GM23338 (cell line): ENCODE results near the gene BCAS1. TPM values are rescaled to one million over a fixed set of nuclear protein-coding genes. Genes with fewer than 3 reads are reported as not detected.

ENCODE experiments used
- ATAC-seq: fragments of 200-7000 bp; cut with Tn5 transposase; 3 replicates; pipeline ENCODE4 v1.9.1; 2020
- DNase-seq: peaks from one replicate; pipeline ENCODE4 v3.0.0-alpha.2; 2015; ENCODE audit warnings: low spot score
- H2AFZ ChIP-seq: fragments of 200-600 bp; sonication (generic); 2 replicates; pipeline ENCODE4 v1.8.0; 2016; ENCODE audit warnings: antibody characterized with exemption, mild to moderate bottlenecking, moderate library complexity
- H3F3A ChIP-seq: fragments of 200-600 bp; sonication (generic); replicated peaks from 2 replicates; pipeline ENCODE4 v1.8.0; 2017; ENCODE audit warnings: antibody characterized with exemption, mixed run types, low read depth
- H3K27ac ChIP-seq: fragments of 200-600 bp; sonication (generic); 2 replicates; pipeline ENCODE4 v1.6.1; 2016; ENCODE audit warnings: low read depth
- H3K27me3 ChIP-seq: fragments of 200-600 bp; sonication (generic); 2 replicates; pipeline ENCODE4 v1.8.0; 2016; ENCODE audit warnings: mild to moderate bottlenecking, mixed run types, moderate library complexity; ENCODE audit not compliant: insufficient read depth
- H3K36me3 ChIP-seq: fragments of 200-600 bp; sonication (generic); 2 replicates; pipeline ENCODE4 v1.8.0; 2016; ENCODE audit warnings: mild to moderate bottlenecking; ENCODE audit not compliant: insufficient read depth
- H3K4me1 ChIP-seq: fragments of 200-600 bp; sonication (generic); 2 replicates; pipeline ENCODE4 v1.8.0; 2016; ENCODE audit warnings: mild to moderate bottlenecking, moderate library complexity; ENCODE audit not compliant: insufficient read depth
- H3K4me2 ChIP-seq: fragments of 200-600 bp; sonication (generic); 2 replicates; pipeline ENCODE4 v1.7.1; 2017; ENCODE audit warnings: mixed run types
- H3K4me3 ChIP-seq: fragments of 200-600 bp; sonication (generic); 2 replicates; pipeline ENCODE4 v1.6.1; 2016; ENCODE audit warnings: mixed run types
- H3K79me2 ChIP-seq: fragments of 200-600 bp; sonication (generic); replicated peaks from 2 replicates; pipeline ENCODE4 v1.8.0; 2017; ENCODE audit warnings: mild to moderate bottlenecking; ENCODE audit not compliant: insufficient read depth
- H3K9me2 ChIP-seq: fragments of 200-600 bp; sonication (generic); 2 replicates; pipeline ENCODE4 v1.8.0; 2017; ENCODE audit not compliant: insufficient read depth
- H4K20me1 ChIP-seq: fragments of 200-600 bp; sonication (generic); replicated peaks from 2 replicates; pipeline ENCODE4 v1.8.0; 2017; ENCODE audit warnings: mild to moderate bottlenecking; ENCODE audit not compliant: insufficient read depth
- H3K27ac Mint-ChIP-seq: 2 replicates; pipeline ENCODE4 v1.8.0; 2020; ENCODE audit warnings: inconsistent platforms, mild to moderate bottlenecking, moderate library complexity, mixed read lengths
- H3K27me3 Mint-ChIP-seq: 3 replicates; pipeline ENCODE4 v1.8.0; 2022; ENCODE audit warnings: low read depth, mild to moderate bottlenecking, moderate library complexity, mixed read lengths, inconsistent platforms; ENCODE audit not compliant: insufficient read depth, poor library complexity
- H3K36me3 Mint-ChIP-seq: 3 replicates; pipeline ENCODE4 v1.8.0; 2021; ENCODE audit warnings: low read depth, mild to moderate bottlenecking, inconsistent platforms, moderate library complexity, mixed read lengths
- H3K4me1 Mint-ChIP-seq: 3 replicates; pipeline ENCODE4 v1.8.0; 2020; ENCODE audit warnings: mild to moderate bottlenecking, inconsistent platforms, mixed read lengths
- H3K4me3 Mint-ChIP-seq: 3 replicates; pipeline ENCODE4 v1.8.0; 2021; ENCODE audit warnings: moderate library complexity, mild to moderate bottlenecking, inconsistent platforms, mixed read lengths
- H3K9me3 Mint-ChIP-seq: 3 replicates; pipeline ENCODE4 v1.8.0; 2020; ENCODE audit warnings: moderate library complexity, mild to moderate bottlenecking, inconsistent platforms, mixed read lengths
- CREB1 ChIP-seq: fragments of 250-450 bp; sonication (Bioruptor Pico); IDR thresholded peaks from 2 replicates; pipeline ENCODE4 v1.5.0; 2020; ENCODE audit warnings: low read depth, mild to moderate bottlenecking, moderate library complexity
- CTCF ChIP-seq, 2 experiments: fragments of 200-600 bp in 1 of 2; sonication (generic) in 1 of 2; conservative IDR thresholded peaks; 2 replicates each; pipeline versions ENCODE4 v1.5.1 to v1.6.1; 2016 to 2017; ENCODE audit warnings: antibody characterized with exemption in 2 of 2, low read depth in 2 of 2, mild to moderate bottlenecking in 2 of 2, moderate library complexity in 1 of 2
- EZH2 ChIP-seq: fragments of 200-600 bp; sonication (generic); IDR thresholded peaks from one replicate; pipeline ENCODE4 v1.8.0; 2017; ENCODE audit warnings: antibody characterized with exemption, mild to moderate bottlenecking, low read depth; ENCODE audit not compliant: unreplicated experiment
- EZH2phosphoT487 ChIP-seq: fragments of 200-600 bp; sonication (generic); IDR thresholded peaks from one replicate; pipeline ENCODE4 v1.8.1; 2018; ENCODE audit warnings: antibody characterized with exemption; ENCODE audit not compliant: unreplicated experiment
- JUNB ChIP-seq: IDR thresholded peaks from one replicate; pipeline ENCODE4 v1.6.1; 2016; ENCODE audit warnings: antibody characterized with exemption; ENCODE audit not compliant: unreplicated experiment
- NANOG ChIP-seq: IDR thresholded peaks from 2 replicates; pipeline ENCODE4 v1.6.1; 2016; ENCODE audit warnings: antibody characterized with exemption, borderline replicate concordance
- ZNF114 ChIP-seq: fragments of 250-450 bp; sonication (Bioruptor Pico); IDR thresholded peaks from 2 replicates; pipeline ENCODE4 v1.5.0; 2020; ENCODE audit warnings: mild to moderate bottlenecking, moderate library complexity
- ZNF331 ChIP-seq: fragments of 250-450 bp; sonication (Bioruptor Pico); IDR thresholded peaks from 2 replicates; pipeline ENCODE4 v1.5.0; 2020; ENCODE audit warnings: low read depth, mild to moderate bottlenecking, moderate library complexity
- ZNF462 ChIP-seq: fragments of 250-450 bp; sonication (Bioruptor Pico); IDR thresholded peaks from 2 replicates; pipeline ENCODE4 v1.5.0; 2020; ENCODE audit warnings: mild to moderate bottlenecking, moderate library complexity
- polyA plus RNA-seq: library from polyadenylated mRNA; unstranded; fragments of >200 nt; fragmentation: Nextera tagmentation; extraction: Ambion mirVana; gene quantifications from 2 replicates; pipeline ENCODE4 v1.2.1, GENCODE V29; 2016
- total RNA-seq: library from RNA; depleted of rRNA; stranded (reverse); fragments of >200 nt; shearing (Covaris generic); gene quantifications from 2 replicates; pipeline ENCODE4 v1.2.3, GENCODE V29; 2014

BCAS1 gene
- total and polyA plus RNA-seq, 2 experiments from 2014 or later = 0.17 to 0.19 TPM

- peak; percentile 14 for DNase-seq
- Histone ChIP-seq H3K79me2 (no peaks in the 10 kb centered on the region), H2AFZ (0 out of 2 replicates have a peak overlapping the region, but pooled peaks have one; percentile 64), H3K4me2 (no peak overlapping the region), H3K4me3 (no peak overlapping the region), H3K27me3 (no peaks in the 10 kb centered on the region), H3K9me2 (peaks cover 2% of the 10 kb centered on the region; the same call in 1 of the 2 replicates), H3K36me3 (peaks cover 4% of the 10 kb centered on the region; the same call in 1 of the 2 replicates), H4K20me1 (no peaks in the 10 kb centered on the region), H3F3A (no peaks in the 10 kb centered on the region), H3K27ac (no peak overlapping the region), H3K4me1 (no peaks in the 10 kb centered on the region)
- H3K27me3 Mint-ChIP-seq = no peaks in the 10 kb centered on the region
- H3K4me1 Mint-ChIP-seq = peaks cover 18% of the 10 kb centered on the region
- no peak overlapping the region for H3K4me3 Mint-ChIP-seq
- no peak for ATAC-seq
- H3K36me3 Mint-ChIP-seq = peaks cover 3% of the 10 kb centered on the region; the same call in 2 of the 3 replicates
- no peak overlapping the region for H3K27ac Mint-ChIP-seq
- peaks cover 10% of the 10 kb centered on the region for H3K9me3 Mint-ChIP-seq
- TF ChIP-seq JUNB (no peak), CREB1 (CRISPR knock-in tag) (no peak), EZH2 (no peak), NANOG (no peak), CTCF (conservative IDR thresholded peaks at IDR 0.05; ENCODE audit: low read depth in 2 of 2) (peak; percentile 32 to 47), ZNF114 (CRISPR knock-in tag) (no peak), ZNF331 (CRISPR knock-in tag) (no peak)
Measured at GRCh38 chr20:53957451-53958172, 112.8 kb downstream of the BCAS1 start.

- H3K27me3 Mint-ChIP-seq = no peaks in the 10 kb centered on the region
- no peak overlapping the region for H3K27ac Mint-ChIP-seq
- H3K4me1 Mint-ChIP-seq = peaks cover 11% of the 10 kb centered on the region
- no peak overlapping the region for H3K4me2 ChIP-seq
- H3K4me3 ChIP-seq = no peak overlapping the region
- peaks cover 5% of the 10 kb centered on the region; the same call in 1 of the 2 replicates for H3K36me3 ChIP-seq
- no peaks in the 10 kb centered on the region for H3K4me1 ChIP-seq
- ATAC-seq (no peak), DNase-seq (no peak)
- H3K79me2 ChIP-seq = no peaks in the 10 kb centered on the region
- no peak overlapping the region for H3K4me3 Mint-ChIP-seq
- H3K27me3 ChIP-seq = no peaks in the 10 kb centered on the region
- peaks cover 21% of the 10 kb centered on the region for H3K9me3 Mint-ChIP-seq
- H3K27ac ChIP-seq = no peak overlapping the region
- peaks cover 2% of the 10 kb centered on the region; the same call in 1 of the 2 replicates for H3K9me2 ChIP-seq
- H4K20me1 ChIP-seq = no peaks in the 10 kb centered on the region
- H3K36me3 Mint-ChIP-seq = peaks cover 9% of the 10 kb centered on the region
- no peak overlapping the region; the same call in 1 of the 2 replicates for H2AFZ ChIP-seq
- TF ChIP-seq EZH2phosphoT487 (no peak), ZNF462 (CRISPR knock-in tag) (no peak), EZH2 (no peak)
- H3F3A ChIP-seq = no peaks in the 10 kb centered on the region
Measured at GRCh38 chr20:53956013-53956715, 114.2 kb downstream of the BCAS1 start.
